GM23338 (cell line): Measurements from ENCODE around the gene PTPRN2.
"Not testable (repeated sequence)": the region's sequence is repeated elsewhere in the genome, so short reads cannot be mapped to it uniquely, and the experiment has no call there.

ENCODE experiments used
- CTCF ChIP-seq, 2 experiments: fragments of 200-600 bp in 1 of 2; sonication (generic) in 1 of 2; conservative IDR thresholded peaks; 2 replicates each; pipeline versions ENCODE4 v1.5.1 to v1.6.1; 2016 to 2017; ENCODE audit warnings: antibody characterized with exemption in 2 of 2, low read depth in 2 of 2, mild to moderate bottlenecking in 2 of 2, moderate library complexity in 1 of 2
- EZH2 ChIP-seq: fragments of 200-600 bp; sonication (generic); IDR thresholded peaks from one replicate; pipeline ENCODE4 v1.8.0; 2017; ENCODE audit warnings: antibody characterized with exemption, mild to moderate bottlenecking, low read depth; ENCODE audit not compliant: unreplicated experiment
- EZH2phosphoT487 ChIP-seq: fragments of 200-600 bp; sonication (generic); IDR thresholded peaks from one replicate; pipeline ENCODE4 v1.8.1; 2018; ENCODE audit warnings: antibody characterized with exemption; ENCODE audit not compliant: unreplicated experiment
- POLR2AphosphoS5 ChIP-seq: IDR thresholded peaks from 2 replicates; pipeline ENCODE4 v1.6.1; 2016; ENCODE audit warnings: antibody characterized with exemption, low read depth
- REST ChIP-seq: IDR thresholded peaks from one replicate; pipeline ENCODE4 v1.6.1; 2018; ENCODE audit warnings: antibody characterized with exemption; ENCODE audit not compliant: unreplicated experiment
- ZNF114 ChIP-seq: fragments of 250-450 bp; sonication (Bioruptor Pico); IDR thresholded peaks from 2 replicates; pipeline ENCODE4 v1.5.0; 2020; ENCODE audit warnings: mild to moderate bottlenecking, moderate library complexity
- TF ChIP-seq, protein P1 (sequence below): IDR thresholded peaks from 2 replicates; pipeline ENCODE4 v1.6.1; 2016; ENCODE audit warnings: antibody characterized with exemption

DNA sequence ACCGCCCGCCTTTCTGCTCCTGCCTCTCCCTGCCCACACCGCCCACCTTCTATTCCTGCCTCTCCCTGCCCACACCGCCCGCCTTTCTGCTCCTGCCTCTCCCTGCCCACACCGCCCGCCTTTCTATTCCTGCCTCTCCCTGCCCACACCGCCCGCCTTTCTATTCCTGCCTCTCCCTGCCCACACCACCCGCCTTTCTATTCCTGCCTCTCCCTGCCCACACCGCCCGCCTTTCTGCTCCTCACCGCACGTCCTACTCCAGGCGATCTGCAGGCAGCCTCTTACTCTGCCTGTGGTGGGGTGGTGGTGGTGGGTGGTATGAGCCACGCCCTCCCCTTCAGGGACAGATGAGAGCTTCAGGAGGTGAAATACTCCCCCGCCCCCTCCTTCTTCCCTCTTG lies 436.4 kb downstream of the PTPRN2 start:
- TF ChIP-seq POLR2AphosphoS5; CTCF (conservative IDR thresholded peaks at IDR 0.05; ENCODE audit: low read depth in 2 of 2); EZH2; ZNF114 (CRISPR knock-in tag); EZH2phosphoT487; REST: not testable (repeated sequence)
- TF ChIP-seq, protein P1, sequence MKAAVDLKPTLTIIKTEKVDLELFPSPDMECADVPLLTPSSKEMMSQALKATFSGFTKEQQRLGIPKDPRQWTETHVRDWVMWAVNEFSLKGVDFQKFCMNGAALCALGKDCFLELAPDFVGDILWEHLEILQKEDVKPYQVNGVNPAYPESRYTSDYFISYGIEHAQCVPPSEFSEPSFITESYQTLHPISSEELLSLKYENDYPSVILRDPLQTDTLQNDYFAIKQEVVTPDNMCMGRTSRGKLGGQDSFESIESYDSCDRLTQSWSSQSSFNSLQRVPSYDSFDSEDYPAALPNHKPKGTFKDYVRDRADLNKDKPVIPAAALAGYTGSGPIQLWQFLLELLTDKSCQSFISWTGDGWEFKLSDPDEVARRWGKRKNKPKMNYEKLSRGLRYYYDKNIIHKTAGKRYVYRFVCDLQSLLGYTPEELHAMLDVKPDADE: not testable (repeated sequence)
